Amniotic stem cell (primary cell): Measurements from ENCODE around the gene CEP170B.
"Not testable (repeated sequence)": the region's sequence is repeated elsewhere in the genome, so short reads cannot be mapped to it uniquely, and the experiment has no call there.

Source experiments
- DNase-seq: peaks from one replicate; lab custom pipeline; 2025; lab: John Stamatoyannopoulos, UW

The CEP170B gene

GRCh38 chr14:104879201-104879982 is 14.3 kb downstream of the CEP170B start:
- no peak for DNase-seq

- DNase-seq, result no peak
Observed at GRCh38 chr14:104879983-104880565, 15.0 kb downstream of the CEP170B start.

DNA sequence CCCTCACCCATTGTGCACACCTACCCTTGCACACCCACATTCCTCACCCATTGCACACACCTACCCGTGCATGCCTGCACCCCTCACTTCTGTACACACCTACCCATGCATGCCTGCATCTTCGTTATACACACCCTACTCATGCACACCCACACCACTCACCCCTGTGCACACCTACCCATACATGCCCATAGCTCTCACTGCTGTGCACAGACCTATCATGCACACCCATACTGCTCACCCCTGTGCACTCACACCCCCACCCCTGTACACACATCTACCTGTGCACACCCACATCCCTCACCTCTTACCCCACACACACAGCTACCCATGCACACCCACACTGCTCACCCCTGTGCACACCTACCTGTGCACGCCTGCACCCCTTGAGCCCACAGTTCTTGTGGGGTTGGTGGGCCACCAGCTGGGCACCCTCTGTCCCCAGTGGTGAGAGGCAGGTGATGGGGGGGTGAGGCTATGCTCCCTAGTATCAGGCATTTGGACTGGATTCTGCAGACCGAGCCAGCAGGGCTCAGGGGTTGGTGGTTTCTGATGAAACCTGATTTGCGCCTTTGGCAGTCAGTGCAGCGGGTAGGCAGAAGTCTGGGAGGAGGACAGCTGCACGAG is 15.6 kb downstream of the CEP170B start:
- no peak for DNase-seq

DNA sequence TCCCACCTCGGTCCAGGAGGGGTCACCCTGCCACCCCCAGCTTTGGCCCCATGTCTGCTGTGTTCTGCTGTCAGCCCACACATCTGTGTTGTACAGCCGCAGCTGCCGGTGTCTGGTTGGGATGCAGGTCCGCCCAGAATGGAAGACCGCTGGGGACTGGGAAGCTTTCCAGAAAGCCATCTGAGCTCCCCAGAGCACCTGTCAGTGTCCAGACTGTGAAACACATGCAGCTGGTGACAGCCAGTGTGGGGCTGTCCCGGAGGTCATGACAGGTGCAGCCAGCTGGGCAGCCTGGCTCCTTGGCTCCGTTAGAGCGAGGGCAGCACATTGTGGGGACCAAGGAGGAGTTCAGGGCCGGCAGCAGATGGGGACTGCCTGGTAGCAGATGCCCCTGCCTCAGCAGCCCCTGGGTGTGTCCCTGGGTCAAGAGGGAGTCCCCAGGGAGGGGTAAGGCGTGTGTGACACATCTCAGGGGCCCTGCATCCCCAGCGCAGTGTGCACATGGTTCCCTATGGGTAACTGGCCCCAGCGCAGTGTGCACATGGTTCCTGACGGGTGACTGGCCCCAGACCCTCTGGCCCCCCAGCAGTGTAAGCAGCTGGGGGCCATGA is 16.4 kb downstream of the CEP170B start:
- no peak for DNase-seq

- DNase-seq, result no peak
Observed at GRCh38 chr14:104882325-104882973, 17.4 kb downstream of the CEP170B start.

GRCh38 chr14:104882991-104883660 is 18.1 kb downstream of the CEP170B start:
- DNase-seq, result no peak

GRCh38 chr14:104883681-104884361 is 18.8 kb downstream of the CEP170B start:
- DNase-seq, result no peak

GRCh38 chr14:104884381-104884780 is 19.3 kb downstream of the CEP170B start:
- not testable (repeated sequence) for DNase-seq

DNA sequence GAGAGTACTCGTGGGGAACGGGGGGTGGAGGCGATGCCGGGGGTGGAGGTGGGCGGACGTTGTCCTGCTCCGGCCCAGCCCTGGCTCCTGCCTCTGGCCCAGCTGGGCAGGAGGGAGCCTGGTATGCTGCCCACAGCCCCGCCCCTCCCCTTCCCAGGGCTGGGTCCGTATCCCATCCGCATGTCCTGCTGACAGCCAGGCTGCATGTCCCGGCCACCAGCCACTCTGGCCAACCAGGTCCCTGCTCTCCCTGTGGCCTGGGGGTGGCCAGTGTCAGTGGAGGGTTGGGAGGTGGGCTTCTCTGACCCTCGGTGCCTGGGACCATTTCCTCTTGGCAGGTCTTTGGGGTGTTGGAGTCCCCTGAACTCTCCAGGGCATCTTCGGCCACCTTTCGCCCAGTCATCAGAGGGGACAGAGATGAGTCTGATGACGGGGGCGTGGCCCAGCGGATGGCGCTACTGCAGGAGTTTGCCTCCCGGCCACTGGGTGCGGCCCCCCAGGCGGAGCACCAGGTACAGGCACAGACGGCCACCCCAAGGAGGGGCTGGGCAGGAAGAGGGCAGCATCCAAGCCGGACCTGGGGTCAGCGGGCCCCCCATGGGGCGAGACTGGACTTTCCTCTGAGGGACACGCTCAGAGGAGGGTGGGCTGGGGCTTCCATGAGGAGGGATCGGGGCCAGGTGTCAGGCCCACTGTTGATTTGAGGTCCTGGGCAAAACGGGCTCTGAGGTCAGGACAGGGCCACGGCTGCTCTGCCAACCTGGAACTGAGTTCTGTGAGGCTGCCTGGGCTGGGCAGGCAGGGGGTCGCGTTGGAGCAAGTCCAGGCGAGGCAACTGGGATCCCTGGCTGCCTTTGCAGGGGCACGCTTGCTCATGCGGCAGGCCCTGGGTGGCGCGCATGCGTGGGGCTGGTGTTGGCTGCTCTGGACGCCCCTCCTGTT is 20.2 kb downstream of the CEP170B start:
- DNase-seq, result no peak

DNA sequence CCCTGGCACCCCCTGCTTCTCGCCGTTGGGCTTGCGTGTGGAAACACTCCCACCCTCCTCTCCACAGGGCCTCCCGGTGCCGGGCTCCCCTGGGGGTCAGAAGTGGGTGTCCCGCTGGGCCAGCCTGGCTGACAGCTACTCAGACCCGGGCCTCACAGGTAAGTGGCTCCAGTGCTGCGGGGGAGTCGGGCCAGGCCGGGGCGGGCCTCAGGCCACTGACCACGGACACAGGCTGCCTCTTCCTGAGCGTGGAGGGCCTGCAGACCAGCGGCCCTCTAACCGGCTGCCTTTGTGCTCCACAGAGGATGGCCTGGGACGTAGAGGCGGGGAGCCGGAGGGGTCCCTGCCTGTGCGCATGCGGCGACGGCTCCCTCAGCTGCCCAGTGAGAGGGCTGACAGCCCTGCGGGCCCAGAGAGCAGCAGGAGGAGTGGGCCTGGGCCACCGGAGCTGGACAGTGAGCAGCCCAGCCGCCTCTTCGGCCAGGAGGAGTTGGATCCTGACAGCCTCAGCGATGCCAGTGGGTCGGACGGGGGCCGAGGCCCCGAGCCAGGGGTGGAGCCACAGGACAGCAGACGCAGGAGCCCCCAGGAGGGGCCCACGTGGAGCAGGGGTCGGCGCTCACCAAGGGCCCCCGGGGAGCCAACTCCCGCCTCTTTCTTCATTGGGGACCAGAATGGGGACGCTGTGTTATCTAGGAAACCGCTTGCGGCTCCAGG is 21.1 kb downstream of the CEP170B start:
- DNase-seq, result no peak

GRCh38 chr14:104886690-104887622 is 21.9 kb downstream of the CEP170B start:
- DNase-seq, result no peak

DNA sequence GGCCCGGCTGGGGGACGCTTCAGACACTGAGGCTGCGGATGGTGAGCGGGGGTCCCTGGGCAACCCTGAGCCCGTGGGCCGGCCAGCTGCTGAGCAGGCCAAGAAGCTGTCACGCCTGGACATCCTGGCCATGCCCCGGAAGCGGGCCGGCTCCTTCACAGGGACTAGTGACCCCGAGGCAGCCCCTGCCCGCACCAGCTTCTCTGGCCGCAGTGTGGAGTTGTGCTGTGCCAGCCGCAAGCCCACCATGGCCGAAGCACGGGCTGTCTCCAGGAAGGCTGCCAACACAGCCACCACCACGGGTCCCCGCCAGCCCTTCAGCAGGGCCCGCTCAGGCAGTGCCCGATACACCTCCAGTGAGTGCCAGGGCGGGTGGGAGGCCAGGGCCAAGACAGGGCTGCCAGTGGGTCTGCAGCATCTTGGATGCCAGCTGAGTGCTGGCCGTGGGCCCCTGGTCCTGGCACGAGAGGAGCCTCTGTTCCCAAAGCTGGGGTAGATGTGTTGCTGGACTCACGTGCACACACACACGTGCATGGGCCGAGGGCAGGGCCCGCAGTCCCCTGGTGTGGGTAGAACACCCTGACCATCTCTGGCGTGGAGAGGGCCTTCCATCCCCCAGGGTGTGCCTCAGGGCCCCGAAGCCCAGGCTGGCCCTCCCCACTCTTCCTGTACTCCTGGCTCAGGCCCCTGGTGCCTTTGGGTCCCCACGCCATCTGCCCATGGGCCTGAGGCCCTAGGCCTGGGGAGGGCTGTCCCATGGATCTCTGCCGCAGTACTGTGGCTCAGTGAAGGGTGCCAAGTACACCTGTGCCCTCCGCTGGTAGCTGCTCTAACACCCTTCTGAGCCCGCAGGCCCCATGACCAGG is 22.8 kb downstream of the CEP170B start:
- DNase-seq, result no peak

DNA sequence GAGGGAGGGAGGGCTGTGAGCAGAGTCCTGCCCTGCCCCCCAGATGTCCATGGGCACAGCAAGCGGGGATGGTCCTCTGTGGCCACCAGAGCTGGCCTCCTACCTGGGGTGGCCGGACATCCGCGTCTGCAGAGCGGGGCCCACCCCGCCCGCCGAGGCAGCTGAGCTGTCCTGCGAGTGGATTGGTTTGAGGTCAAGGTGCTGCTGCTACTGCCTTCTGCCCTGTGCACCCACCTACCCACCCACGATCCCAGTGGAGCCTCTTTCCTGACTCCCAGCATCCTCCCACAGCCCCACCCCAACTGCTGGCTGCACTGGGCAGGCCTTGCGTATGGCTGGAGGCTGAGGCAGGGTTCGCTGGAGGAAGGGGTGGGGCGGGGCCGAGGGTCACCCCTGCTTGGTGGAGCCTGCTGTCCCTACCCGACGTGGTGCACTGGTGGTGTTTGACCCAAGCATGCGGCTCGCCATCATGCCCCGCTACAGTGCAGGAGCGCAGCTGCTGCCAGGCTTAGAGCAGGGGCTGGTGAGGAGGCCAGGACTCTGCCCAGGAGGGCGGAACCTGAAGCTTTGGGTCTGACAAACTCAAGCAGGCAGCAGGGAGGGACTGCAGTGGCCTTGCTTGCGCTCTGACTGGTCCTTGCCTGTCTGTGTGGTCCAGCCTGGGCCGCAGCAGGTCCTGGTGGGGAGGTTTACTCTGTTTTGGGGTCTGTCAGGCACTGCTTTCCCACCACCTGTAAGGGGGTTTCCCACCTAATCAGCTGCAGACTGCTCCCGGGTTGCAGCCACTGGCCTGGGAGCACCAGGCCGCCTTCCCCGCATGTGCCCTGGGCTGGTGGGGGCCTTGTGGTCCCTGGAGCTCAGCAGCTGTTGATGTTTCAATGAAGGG is 23.7 kb downstream of the CEP170B start:
- DNase-seq, result no peak

DNA sequence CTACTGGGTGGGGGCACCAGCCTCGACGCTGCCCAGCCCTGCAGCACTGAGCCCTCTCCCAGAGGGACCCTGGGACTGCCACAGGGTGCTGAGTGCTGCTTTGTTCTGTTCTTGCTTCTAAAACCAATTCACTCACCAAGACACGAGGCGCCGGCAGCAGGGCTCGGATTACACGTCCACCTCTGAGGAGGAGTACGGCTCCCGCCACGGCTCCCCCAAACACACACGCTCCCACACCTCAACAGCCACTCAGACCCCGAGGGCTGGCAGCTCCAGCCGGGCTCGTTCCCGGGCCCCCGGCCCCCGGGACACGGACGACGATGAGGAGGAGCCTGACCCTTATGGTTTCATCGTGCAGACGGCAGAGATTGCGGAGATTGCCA is 24.3 kb downstream of the CEP170B start:
- DNase-seq, result no peak

GRCh38 chr14:104890292-104890691 is 25.2 kb downstream of the CEP170B start:
- DNase-seq, result not testable (repeated sequence)

GRCh38 chr14:104891121-104891551 is 26.1 kb downstream of the CEP170B start:
- DNase-seq, result no peak
